NCI-H446 treated with DMSO at 0.1 percent for 48 hours (cell line): ENCODE data around the gene CDC34.
"Not testable (repeated sequence)": the region's sequence is repeated elsewhere in the genome, so short reads cannot be mapped to it uniquely, and the experiment has no call there.

Experiments
- DNase-seq: peaks from one replicate; lab custom pipeline; 2025; lab: John Stamatoyannopoulos, UW

The CDC34 gene

GRCh38 chr19:573519-573825 is 41.9 kb downstream of the CDC34 start:
- no peak for DNase-seq

- no peak for DNase-seq
These were observed 43.3 kb downstream of the CDC34 start for GRCh38 chr19:574658-575526.

GRCh38 chr19:575527-576506 is 44.3 kb downstream of the CDC34 start:
- no peak for DNase-seq

GRCh38 chr19:576768-577438 is 45.3 kb downstream of the CDC34 start:
- no peak for DNase-seq

- no peak for DNase-seq
These were observed 46.2 kb downstream of the CDC34 start for GRCh38 chr19:577439-578392.

- no peak for DNase-seq
These were observed 47.7 kb downstream of the CDC34 start for GRCh38 chr19:579111-579841.

GRCh38 chr19:579842-580155 is 48.2 kb downstream of the CDC34 start:
- DNase-seq: no peak

- DNase-seq: no peak
These were observed 48.8 kb downstream of the CDC34 start for GRCh38 chr19:580274-580835.

- no peak for DNase-seq
These were observed 50.0 kb downstream of the CDC34 start for GRCh38 chr19:581399-582111.

- no peak for DNase-seq
These were observed 51.1 kb downstream of the CDC34 start for GRCh38 chr19:582497-583197.

- DNase-seq: no peak
These were observed 51.8 kb downstream of the CDC34 start for GRCh38 chr19:583198-583967.

GRCh38 chr19:583968-584239 is 52.3 kb downstream of the CDC34 start:
- DNase-seq: no peak

- DNase-seq: no peak
These were observed 52.9 kb downstream of the CDC34 start for GRCh38 chr19:584240-585001.

- not testable (repeated sequence) for DNase-seq
These were observed 53.6 kb downstream of the CDC34 start for GRCh38 chr19:585146-585545.

GRCh38 chr19:585551-586110 is 54.1 kb downstream of the CDC34 start:
- no peak for DNase-seq

- peak; percentile 86 for DNase-seq
These were observed 56.7 kb downstream of the CDC34 start for GRCh38 chr19:588093-588740.
